Colon (tissue), 2 donors: ENCODE data around the gene TMIGD3.
"Not testable (repeated sequence)": the region's sequence is repeated elsewhere in the genome, so short reads cannot be mapped to it uniquely, and the experiment has no call there.

ENCODE experiments used
- FAIRE-seq: peaks from 2 replicates; lab custom pipeline; 2012; peaks lifted over from hg19 to GRCh38; lab: Jason Lieb, UNC
- donor health status: control.
- donor health status: control.

The TMIGD3 gene

GRCh38 chr1:111503585-111504060 is at the start of gene TMIGD3, which contains the start of gene ADORA3:
TSS of gene TMIGD3 (minus strand) at chr1:111503633. CDS start at chr1:111503354, 279 bp downstream.
TSS of gene ADORA3 (minus strand) at chr1:111503633. CDS start at chr1:111503354, 279 bp downstream.
- FAIRE-seq = no peak

DNA sequence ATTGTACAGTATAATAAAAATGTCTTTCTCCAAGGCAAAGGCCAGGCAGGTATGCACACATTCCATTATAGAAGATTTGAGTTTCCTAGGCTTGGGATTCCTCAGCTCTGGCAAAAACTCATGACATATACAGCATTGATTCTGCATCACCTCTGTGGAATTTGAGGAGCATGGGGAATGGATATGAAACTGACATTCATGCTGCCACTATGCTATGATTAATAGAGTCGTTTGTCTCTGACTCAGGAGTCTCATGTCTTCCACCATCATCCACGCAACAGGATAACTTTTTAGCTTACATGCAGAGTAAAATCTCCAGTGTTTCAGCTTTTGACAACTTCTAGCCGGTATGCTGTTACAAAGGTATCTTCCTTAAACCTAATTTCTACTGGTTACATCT is 49.8 kb upstream of the TMIGD3 start:
- no peak for FAIRE-seq

- no peak for FAIRE-seq
Measured at GRCh38 chr1:111552587-111552986, 49.2 kb upstream of the TMIGD3 start.

DNA sequence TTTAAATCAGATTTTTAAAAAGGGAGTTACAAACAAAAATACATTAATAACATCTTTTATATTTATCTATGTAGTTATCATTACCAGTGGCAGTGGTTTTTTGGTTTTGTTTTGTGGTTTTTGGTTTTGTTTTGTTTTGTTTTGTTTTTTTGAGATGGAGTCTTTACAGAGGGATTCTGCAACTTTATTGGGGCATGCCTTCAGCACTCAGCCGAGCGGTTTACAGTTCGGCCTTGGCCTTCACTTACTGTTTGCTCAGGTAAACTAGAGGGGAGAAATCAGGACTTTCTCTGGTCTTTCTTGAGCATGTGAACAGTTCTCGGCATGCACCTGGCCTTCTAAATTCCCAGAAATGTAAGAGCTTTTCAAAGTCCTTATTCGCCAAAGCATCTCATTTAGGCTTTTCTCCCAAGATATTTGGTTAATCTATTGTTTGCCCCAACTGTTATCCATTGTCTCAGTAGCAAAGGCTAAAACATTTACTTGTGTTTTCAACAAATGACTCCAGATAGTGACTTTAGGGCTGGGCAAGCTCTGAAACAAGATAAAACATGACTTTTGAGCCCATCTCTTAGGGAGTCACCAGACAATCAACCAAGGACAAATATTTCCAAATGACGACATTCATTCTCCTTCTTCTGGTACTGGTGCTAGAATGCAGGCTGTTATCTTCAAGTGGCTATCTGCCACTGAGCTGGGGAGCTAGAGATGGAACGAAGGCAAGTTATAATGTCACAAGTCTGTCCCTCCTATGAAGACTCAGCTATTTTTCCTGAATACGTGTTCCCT is 48.4 kb upstream of the TMIGD3 start:
- no peak for FAIRE-seq

DNA sequence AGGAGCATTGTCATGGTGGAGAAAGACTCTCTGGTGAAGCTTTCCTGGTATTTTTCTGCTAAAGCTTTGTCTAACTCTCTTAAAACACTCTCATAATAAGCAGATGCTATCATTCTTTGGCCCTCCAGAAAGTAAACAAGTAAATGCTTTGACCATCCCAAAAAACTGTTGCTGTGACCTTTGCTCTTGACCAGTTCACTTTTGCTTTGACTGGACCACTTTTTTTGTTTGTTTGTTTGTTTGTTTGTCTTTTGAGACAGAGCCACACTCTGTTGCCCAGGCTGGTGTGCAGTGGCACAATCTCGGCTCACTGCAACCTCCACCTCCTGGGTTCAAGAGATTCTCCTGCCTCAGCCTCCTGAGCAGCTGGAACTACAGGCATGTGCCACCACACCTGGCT is 44.4 kb upstream of the TMIGD3 start:
- not testable (repeated sequence) for FAIRE-seq

DNA sequence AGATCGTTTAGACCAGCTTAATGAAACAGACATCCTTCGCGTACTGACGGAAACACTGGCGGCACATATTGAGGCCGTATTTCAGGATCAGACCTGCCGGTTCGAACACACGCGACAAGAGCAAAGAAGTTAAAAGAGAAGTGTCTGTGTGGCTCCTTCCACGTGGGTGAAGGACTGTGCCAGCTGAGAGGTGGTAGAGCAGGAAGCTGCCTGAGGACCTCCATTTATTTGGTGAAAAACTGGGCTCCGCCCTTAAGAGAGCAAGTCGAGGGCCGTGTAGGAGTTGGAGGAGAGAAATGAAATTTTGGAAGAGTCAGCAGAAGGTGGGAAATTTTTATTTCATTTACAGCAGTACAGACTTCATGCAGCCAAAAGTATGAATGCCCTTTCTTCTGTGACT is 38.8 kb upstream of the TMIGD3 start:
- FAIRE-seq = no peak

DNA sequence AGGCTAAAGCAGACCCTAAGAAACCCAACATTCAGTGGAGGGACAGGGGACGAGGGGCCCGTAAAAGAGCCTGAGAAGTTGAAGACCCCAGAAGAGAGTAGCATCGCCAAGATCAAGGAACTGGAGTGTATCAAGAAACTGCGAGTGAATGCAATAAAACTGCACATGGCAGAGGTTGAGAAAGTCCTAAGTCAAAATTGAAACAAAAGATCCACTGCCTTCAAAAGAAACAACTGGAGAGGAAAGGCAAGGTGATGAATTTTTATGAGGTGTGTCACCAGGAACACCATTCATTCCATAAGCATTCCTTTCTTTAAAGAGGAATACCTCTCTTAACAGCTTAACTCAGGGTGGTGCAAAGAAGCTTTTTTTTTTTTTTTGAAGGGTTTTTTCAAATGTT is 38.3 kb upstream of the TMIGD3 start:
- FAIRE-seq = no peak

DNA sequence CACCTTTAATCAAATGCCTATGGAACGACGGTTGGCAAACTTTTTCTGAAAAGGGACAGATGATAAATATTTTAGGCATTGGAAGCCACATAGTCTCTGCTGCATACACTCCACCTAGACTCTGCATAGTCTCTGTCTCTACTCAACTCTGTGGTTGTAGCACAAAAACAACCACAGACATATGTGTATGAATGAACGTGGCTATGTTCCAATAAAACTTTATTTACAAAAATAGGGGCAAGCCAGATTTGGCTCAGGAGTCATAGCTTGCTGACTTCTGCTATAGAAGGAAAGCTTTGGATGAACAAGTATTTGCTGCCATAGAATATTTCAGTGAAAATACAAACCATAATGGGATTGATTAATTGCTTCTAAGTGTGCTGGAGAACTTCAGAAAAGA is 37.5 kb upstream of the TMIGD3 start:
- FAIRE-seq = no peak

- FAIRE-seq = no peak
Measured at GRCh38 chr1:111538343-111539025, 35.1 kb upstream of the TMIGD3 start.

DNA sequence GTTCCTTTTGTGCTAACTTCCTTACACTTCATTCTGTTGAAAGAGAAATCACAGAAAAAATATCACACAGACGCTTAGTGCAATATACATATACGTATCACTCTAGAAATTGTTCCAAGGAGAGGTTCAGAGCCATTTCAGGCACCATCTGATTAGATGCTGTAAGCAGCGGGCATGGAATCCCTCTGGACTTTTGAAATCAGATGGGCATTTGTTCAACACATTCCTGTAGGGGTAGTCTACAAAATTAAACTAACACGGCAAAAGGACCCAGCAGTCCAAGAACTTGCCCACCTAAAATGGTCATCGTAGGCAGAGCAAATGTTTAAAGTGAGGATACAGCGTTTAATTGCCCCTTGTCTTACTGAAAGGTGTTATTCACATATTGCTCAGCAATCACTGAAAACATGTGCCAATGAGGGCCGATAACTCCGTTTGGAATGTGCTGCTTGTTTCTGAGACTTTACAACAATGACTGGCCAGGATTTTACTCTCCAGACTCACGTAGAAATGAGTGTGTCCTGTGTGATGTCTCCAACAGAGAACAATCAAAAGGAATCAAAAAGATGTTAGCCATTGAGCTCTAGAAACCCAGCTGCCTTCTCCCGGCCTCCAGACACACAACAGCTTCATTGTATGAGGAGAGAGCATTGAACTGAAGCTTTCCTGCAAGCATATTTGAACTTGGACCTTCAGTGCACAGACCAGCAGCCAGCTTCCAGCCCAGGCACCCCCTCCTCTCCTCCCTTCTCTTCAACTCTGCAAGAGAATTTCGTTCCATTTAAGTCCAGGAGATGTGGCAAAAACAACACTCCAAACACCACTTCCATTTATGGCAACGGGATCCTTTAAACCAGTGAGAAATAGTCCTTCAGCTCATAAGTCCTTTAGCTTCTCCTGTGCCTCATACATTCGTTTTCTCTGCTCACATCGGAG is 32.1 kb upstream of the TMIGD3 start:
- FAIRE-seq = no peak

GRCh38 chr1:111520053-111520452 is 16.6 kb upstream of the TMIGD3 start:
- FAIRE-seq = no peak

GRCh38 chr1:111517469-111518225 is 14.2 kb upstream of the TMIGD3 start:
- FAIRE-seq = no peak

- FAIRE-seq = no peak
Measured at GRCh38 chr1:111516005-111516535, 12.6 kb upstream of the TMIGD3 start.

DNA sequence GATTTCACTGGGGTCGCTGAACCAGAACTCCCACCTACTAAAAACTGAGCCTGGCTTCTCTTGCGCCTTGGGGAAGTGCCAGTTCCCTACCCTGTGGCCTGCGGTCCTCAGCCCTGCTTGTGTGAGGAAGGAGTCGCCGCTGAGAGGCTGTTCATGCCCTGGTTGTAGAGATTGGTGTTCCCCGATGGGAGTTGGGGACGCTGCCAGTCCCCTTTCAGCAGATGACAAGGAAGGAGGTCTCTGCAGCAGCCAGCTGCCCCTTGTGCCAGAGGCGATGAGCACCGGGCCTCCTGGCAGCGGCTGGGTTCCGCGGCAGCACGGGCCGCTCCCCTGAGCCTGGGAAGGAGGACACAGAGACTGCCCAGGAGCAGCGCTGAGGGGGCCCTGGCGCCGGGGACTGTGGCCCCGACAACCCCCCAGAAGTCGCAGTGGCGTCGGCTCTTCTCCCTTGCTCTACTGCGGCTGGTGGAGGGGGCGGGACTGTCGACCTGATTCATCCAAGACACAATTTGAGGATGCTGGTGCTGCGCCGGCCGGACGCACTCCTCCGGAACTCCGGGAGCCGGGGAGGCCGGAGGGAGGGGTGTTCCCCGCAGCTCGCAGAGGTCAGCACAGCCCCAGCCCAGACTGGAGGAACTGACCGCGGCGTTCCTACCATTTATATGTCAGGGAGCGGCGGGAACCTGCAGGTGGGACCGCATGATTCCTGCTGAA is 12.0 kb upstream of the TMIGD3 start:
- FAIRE-seq = no peak

DNA sequence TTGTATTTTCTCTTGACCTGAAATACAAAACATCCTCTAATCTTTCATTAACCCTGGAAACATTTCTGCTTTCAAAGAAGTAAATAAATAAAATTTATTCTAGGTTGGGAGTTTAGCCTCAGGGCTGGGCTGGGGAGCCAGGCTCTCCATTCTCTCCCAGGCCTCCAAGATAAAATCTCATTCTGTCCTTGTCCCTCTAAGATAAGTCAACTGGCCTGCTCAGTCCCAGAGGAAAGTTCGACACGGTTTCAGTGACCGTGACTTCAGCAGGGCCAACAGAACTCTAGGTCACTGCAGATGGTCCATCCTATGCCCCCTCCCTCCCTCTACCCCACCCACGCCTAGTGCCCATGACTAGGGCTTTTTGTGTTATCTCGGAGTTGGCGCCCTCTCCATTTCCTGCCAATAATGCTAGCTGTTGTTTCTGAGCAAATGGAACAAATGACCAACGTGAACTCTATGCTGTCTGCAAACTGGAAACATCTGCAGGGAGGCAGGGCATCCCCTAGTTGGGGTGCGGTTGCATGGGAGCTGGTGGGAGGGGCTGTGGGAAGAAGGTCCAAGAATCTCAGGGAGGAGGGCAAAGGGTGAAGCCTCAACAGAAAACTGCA is 10.1 kb upstream of the TMIGD3 start:
- no peak for FAIRE-seq

DNA sequence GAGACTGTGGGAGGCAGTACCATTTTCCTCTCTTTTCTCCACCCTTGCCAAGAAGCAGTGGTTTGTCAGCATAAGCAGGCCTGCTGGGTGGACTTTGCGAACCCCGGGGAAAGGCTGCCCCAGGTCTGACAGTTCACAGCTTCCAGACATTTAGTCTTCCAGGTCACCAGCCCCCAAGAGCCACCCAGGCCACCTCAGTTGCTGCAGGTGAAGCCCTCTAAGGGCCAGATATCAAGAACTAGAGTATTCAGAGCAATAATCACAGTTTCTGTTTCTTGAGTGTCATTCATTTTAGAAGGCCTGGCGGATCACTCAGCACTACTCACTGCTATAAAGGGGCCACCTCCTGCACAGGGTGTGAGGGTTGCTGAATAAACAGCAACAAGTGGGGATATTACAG is 9.5 kb upstream of the TMIGD3 start:
- no peak for FAIRE-seq

DNA sequence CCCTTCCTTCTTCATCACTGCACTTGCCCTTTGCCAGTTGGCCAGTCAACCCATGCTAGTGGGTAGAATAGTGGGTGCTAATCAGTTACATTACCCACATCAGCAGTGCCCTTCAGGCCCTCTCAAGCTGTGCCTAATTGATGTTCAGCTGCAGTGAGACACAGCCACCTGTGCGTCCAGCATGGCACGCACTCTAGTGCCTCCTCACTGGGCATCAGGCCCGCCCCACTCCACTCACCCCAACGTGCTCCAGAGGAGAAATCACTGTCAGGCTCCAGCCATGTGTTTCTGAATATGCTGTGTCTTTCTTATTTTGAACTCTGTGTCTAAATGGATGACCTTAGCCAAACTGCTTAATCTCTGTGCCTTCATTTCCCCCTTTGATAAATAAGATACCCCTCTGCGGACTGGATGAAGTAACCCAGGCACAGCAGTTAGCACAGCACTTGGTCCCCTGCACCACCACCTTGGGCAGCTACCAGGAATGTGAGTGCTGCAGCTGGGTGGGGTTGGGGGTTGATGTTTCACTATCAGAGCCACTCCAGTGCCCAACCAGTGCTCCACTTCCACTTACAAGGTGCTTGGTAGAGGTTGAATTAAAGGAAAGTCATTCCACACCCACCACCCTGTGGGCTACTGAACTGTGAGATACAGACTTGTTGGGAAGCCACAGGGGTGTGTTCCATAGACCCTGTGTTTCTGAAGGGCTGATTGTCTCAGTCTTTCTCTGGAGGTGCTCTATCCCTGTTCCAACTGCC is 8.9 kb upstream of the TMIGD3 start:
- FAIRE-seq = no peak

- FAIRE-seq = no peak
Measured at GRCh38 chr1:111511370-111511769, 7.9 kb upstream of the TMIGD3 start.

- no peak for FAIRE-seq
Measured at GRCh38 chr1:111509997-111510375, 6.6 kb upstream of the TMIGD3 start.
